ENCODE measurements around the gene TMEM50B.

DNA sequence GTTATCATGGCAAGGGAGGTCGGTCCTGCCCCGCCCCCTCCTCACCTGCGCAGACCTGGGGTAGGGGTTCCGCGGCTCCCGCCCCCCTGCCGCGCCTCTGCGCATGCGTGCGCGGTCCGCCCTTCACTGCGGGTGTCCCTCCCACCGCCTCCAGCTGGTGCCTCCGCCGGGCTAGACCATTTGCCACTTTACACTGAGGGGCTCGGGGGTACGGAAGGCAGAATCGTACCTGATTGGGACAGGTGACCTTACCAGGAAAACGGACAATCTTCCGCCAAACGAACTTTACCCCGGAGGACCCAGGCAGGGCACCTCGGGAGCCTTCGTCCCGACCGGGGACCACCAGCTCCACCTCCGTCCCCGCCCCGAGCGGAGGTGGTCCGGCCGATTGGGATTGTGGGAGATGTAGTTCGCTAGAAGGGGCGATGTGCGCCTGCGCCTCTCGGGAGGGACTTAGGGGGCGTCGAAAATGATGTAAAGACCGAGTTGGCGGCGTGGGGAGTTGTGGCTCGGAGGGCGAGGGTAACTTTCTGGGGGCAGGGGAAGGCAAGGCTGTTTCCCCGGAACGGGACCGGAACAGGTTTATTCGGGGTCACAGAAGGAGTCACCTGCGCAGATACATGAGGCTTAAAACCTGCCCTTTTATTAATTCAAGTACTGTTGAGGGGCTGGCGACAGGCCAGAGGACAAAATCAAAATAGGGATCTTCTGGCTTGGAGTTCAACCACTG lies 11.8 kb upstream of the TMEM50B start, which contains the start of gene DNAJC28:
- TF ChIP-seq POLR2AphosphoS5 (IDR thresholded peaks at IDR 0.05; ENCODE audit: low read depth) (peak; percentile 89), STAT1 (IDR thresholded peaks at IDR 0.05; ENCODE audit: unreplicated experiment) (no peak), EZH2 (IDR thresholded peaks at IDR 0.05; ENCODE audit: low read depth, unreplicated experiment) (no peak), REST (IDR thresholded peaks at IDR 0.05; ENCODE audit: unreplicated experiment) (no peak), ZNF331 (CRISPR knock-in tag; IDR thresholded peaks at IDR 0.05; ENCODE audit: low read depth) (no peak), EZH2phosphoT487 (IDR thresholded peaks at IDR 0.05; ENCODE audit: unreplicated experiment) (no peak), CREB1 (CRISPR knock-in tag; IDR thresholded peaks at IDR 0.05; ENCODE audit: low read depth) (no peak), JUNB (IDR thresholded peaks at IDR 0.05; ENCODE audit: unreplicated experiment) (peak; percentile 86), ZNF114 (CRISPR knock-in tag; IDR thresholded peaks at IDR 0.05) (no peak), NANOG (IDR thresholded peaks at IDR 0.05; ENCODE audit: borderline replicate concordance) (no peak)
- TF ChIP-seq, protein P1, sequence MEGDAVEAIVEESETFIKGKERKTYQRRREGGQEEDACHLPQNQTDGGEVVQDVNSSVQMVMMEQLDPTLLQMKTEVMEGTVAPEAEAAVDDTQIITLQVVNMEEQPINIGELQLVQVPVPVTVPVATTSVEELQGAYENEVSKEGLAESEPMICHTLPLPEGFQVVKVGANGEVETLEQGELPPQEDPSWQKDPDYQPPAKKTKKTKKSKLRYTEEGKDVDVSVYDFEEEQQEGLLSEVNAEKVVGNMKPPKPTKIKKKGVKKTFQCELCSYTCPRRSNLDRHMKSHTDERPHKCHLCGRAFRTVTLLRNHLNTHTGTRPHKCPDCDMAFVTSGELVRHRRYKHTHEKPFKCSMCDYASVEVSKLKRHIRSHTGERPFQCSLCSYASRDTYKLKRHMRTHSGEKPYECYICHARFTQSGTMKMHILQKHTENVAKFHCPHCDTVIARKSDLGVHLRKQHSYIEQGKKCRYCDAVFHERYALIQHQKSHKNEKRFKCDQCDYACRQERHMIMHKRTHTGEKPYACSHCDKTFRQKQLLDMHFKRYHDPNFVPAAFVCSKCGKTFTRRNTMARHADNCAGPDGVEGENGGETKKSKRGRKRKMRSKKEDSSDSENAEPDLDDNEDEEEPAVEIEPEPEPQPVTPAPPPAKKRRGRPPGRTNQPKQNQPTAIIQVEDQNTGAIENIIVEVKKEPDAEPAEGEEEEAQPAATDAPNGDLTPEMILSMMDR (conservative IDR thresholded peaks at IDR 0.05; ENCODE audit: low read depth in 2 of 2) = no peak

Measured in GM23338 (cell line).